ENCODE data around the gene CFAP54. TPM values are rescaled to one million over a fixed set of nuclear protein-coding genes. Genes with fewer than 3 reads are reported as not detected.

The CFAP54 gene
- total RNA-seq, 1 experiment from 2014 or later = 0.71 TPM

DNA sequence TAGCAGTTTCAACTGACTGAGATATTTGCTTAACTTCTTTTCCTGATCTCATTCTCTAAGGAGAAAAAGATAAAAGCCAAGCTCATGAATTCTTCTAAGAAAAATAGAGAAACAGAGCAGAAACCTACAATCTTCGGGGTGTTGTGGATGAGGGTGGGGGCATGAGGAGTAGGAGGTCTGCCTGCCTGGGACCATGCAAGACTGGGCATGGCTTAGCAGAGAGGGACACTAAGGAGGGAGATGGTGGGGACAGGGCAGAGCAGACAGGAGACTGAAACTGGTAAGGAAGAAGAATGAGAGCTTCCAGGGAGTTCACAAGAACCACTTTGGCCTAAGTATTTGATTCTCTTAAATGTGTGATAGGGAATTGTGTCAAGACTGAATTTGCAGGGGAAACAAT is 188.0 kb downstream of the CFAP54 start:
- BruUV-seq (replicated peaks) = no TSS peak
- Histone ChIP-seq H3K27ac (ENCODE audit: low read depth, low read length, poor library complexity, severe bottlenecking) (no peak overlapping the region), H3K4me1 (ENCODE audit: insufficient read depth, low read length, poor library complexity, severe bottlenecking) (no peaks in the 10 kb centered on the region), H3K27me3 (replicated peaks; ENCODE audit: insufficient read depth, low read depth, low read length, poor library complexity) (no peaks in the 10 kb centered on the region), H3K9me3 (ENCODE audit: low read depth, low read length, poor library complexity, severe bottlenecking) (no peaks in the 10 kb centered on the region), H3K4me3 (ENCODE audit: low read depth, low read length, poor library complexity, severe bottlenecking) (no peak overlapping the region), H3K36me3 (ENCODE audit: insufficient read depth, low read length, poor library complexity, severe bottlenecking) (no peaks in the 10 kb centered on the region)
- no peak for DNase-seq (ENCODE audit: low spot score)
- POLR2A ChIA-PET (ENCODE audit: low non-redundant PET) = no interaction called here
- intact Hi-C loops (cut with micrococcal nuclease; ENCODE audit: unreplicated experiment) = no loop called here
- TF ChIP-seq, protein P1, sequence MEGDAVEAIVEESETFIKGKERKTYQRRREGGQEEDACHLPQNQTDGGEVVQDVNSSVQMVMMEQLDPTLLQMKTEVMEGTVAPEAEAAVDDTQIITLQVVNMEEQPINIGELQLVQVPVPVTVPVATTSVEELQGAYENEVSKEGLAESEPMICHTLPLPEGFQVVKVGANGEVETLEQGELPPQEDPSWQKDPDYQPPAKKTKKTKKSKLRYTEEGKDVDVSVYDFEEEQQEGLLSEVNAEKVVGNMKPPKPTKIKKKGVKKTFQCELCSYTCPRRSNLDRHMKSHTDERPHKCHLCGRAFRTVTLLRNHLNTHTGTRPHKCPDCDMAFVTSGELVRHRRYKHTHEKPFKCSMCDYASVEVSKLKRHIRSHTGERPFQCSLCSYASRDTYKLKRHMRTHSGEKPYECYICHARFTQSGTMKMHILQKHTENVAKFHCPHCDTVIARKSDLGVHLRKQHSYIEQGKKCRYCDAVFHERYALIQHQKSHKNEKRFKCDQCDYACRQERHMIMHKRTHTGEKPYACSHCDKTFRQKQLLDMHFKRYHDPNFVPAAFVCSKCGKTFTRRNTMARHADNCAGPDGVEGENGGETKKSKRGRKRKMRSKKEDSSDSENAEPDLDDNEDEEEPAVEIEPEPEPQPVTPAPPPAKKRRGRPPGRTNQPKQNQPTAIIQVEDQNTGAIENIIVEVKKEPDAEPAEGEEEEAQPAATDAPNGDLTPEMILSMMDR (conservative IDR thresholded peaks at IDR 0.05; ENCODE audit: low read depth, low read length) = no peak
- no peak for TF ChIP-seq EZH2 (IDR thresholded peaks at IDR 0.05; ENCODE audit: borderline replicate concordance, low read depth, low read length, poor library complexity, severe bottlenecking)
- CTCF ChIA-PET = no interaction called here

DNA sequence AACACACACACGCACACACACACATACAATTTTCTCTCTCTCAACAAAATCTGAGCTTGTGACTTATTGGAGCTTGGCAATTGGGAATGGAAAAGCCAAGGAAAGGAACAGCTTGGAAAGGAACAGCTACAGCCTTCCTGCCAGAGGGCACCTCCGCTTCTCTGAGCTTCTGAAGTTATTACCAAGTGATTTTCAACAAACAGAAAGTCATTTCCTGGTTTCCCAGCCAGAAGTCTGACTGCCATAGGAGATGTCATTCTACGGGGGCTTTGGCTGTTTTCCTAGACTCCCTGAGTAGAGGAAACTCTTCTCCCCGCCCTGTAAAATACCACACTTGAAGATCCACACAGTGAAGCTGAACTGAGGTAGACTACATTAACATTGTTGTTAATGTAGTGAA is 198.3 kb downstream of the CFAP54 start:
- Histone ChIP-seq H3K4me1 (ENCODE audit: insufficient read depth, low read length, poor library complexity, severe bottlenecking) (no peaks in the 10 kb centered on the region), H3K27me3 (replicated peaks; ENCODE audit: insufficient read depth, low read depth, low read length, poor library complexity) (peaks cover 14% of the 10 kb centered on the region), H3K9me3 (ENCODE audit: low read depth, low read length, poor library complexity, severe bottlenecking) (no peaks in the 10 kb centered on the region), H3K36me3 (ENCODE audit: insufficient read depth, low read length, poor library complexity, severe bottlenecking) (no peaks in the 10 kb centered on the region), H3K4me3 (ENCODE audit: low read depth, low read length, poor library complexity, severe bottlenecking) (no peak overlapping the region), H3K27ac (ENCODE audit: low read depth, low read length, poor library complexity, severe bottlenecking) (no peak overlapping the region)
- intact Hi-C loops (cut with micrococcal nuclease; ENCODE audit: unreplicated experiment) = no loop called here
- CTCF ChIA-PET = no interaction called here
- no TSS peak for BruUV-seq (replicated peaks)
- no peak for TF ChIP-seq EZH2 (IDR thresholded peaks at IDR 0.05; ENCODE audit: borderline replicate concordance, low read depth, low read length, poor library complexity, severe bottlenecking)
- TF ChIP-seq, protein P1 (conservative IDR thresholded peaks at IDR 0.05; ENCODE audit: low read depth, low read length) = no peak
- POLR2A ChIA-PET (ENCODE audit: low non-redundant PET) = no interaction called here
- DNase-seq (ENCODE audit: low spot score) = no peak

DNA sequence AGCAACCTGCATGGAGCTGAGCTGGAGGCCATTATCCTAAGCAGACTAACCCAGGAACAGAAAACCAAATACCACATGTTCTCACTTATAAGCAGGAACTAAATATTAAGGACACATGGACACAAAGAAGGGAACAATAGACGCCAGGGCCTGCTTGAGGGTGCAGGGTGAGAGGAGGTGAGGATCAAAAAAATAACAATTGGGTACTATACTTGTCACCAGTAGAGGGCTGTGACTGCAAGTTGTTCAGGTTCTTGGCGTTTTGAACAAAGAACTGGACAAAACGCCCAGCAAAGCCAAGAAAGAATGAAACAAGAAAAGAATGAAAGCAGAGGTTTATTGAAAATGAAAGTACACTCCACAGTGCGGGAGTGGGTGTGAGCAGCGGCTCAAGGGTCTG is 209.1 kb downstream of the CFAP54 start:
- BruUV-seq (replicated peaks) = no TSS peak
- no peaks in the 10 kb centered on the region for H3K27me3 ChIP-seq (replicated peaks; ENCODE audit: insufficient read depth, low read depth, low read length, poor library complexity)
- H3K4me1 ChIP-seq (ENCODE audit: insufficient read depth, low read length, poor library complexity, severe bottlenecking) = no peaks in the 10 kb centered on the region
- intact Hi-C loops (cut with micrococcal nuclease; ENCODE audit: unreplicated experiment) = no loop called here
- H3K36me3 ChIP-seq (ENCODE audit: insufficient read depth, low read length, poor library complexity, severe bottlenecking) = no peaks in the 10 kb centered on the region
- POLR2A ChIA-PET (ENCODE audit: low non-redundant PET) = no interaction called here
- DNase-seq (ENCODE audit: low spot score) = no peak
- H3K4me3 ChIP-seq (ENCODE audit: low read depth, low read length, poor library complexity, severe bottlenecking) = no peak overlapping the region
- TF ChIP-seq EZH2 (IDR thresholded peaks at IDR 0.05; ENCODE audit: borderline replicate concordance, low read depth, low read length, poor library complexity, severe bottlenecking) = no peak
- TF ChIP-seq, protein P1 (conservative IDR thresholded peaks at IDR 0.05; ENCODE audit: low read depth, low read length) = 0 out of 2 replicates have a peak, but pooled peaks have one; percentile 15
- H3K9me3 ChIP-seq (ENCODE audit: low read depth, low read length, poor library complexity, severe bottlenecking) = no peaks in the 10 kb centered on the region
- H3K27ac ChIP-seq (ENCODE audit: low read depth, low read length, poor library complexity, severe bottlenecking) = no peak overlapping the region
- CTCF ChIA-PET = no interaction called here

All from A673 (cell line).